GM12878 (cell line): ENCODE results near the gene MCTP2. TPM values are rescaled to one million over a fixed set of nuclear protein-coding genes. Genes with fewer than 3 reads are reported as not detected.

ENCODE experiments used
- ATAC-seq: fragments of 200-7000 bp; cut with Tn5 transposase; 3 replicates; pipeline ENCODE4 v1.9.1; 2020; ENCODE audit warnings: mild to moderate bottlenecking, moderate library complexity
- BruUV-seq: library from RNA; stranded (reverse); fragments of 400-500 nt; replicated peaks from 2 replicates; lab custom pipeline; 2021; lab: Mats Ljungman, UMichigan
- CTCF ChIA-PET: fragments of 300-600 bp; sonication (Branson Sonifier 250); formaldehyde crosslinking; extraction: SDS; loops from one replicate; lab custom pipeline; 2021; ENCODE audit warnings: inconsistent platforms; lab: Yijun Ruan, JAX
- POLR2A ChIA-PET: fragments of 350-600 bp; formaldehyde crosslinking; extraction: SDS; loops from one replicate; lab custom pipeline; 2021; ENCODE audit warnings: inconsistent platforms; lab: Charles Lee
- RAD21 ChIA-PET: fragments of 300-600 bp; sonication (Branson Sonifier 250); formaldehyde crosslinking; loops from one replicate; lab custom pipeline; 2023; ENCODE audit warnings: antibody characterized with exemption; ENCODE audit not compliant: unreplicated experiment; lab: Charles Lee
- SMC1A ChIA-PET: fragments of 300-600 bp; sonication (Branson Sonifier 250); formaldehyde crosslinking; loops from one replicate; lab custom pipeline; 2023; ENCODE audit not compliant: unreplicated experiment, uncharacterized antibody; lab: Charles Lee
- DNase-seq: peaks from one replicate; pipeline ENCODE4 v3.0.0-alpha.2; 2011; ENCODE audit warnings: low read depth, low spot score
- FAIRE-seq: peaks from 3 replicates; lab custom pipeline; 2011; peaks lifted over from hg19 to GRCh38; lab: Jason Lieb, UNC
- H2AFZ ChIP-seq: 2 replicates; pipeline ENCODE4 v1.6.0; 2011; ENCODE audit warnings: low read depth, low read length, control low read depth; ENCODE audit not compliant: control insufficient read depth
- H3K27ac ChIP-seq: 2 replicates; pipeline ENCODE4 v1.5.1; 2011; ENCODE audit warnings: control low read depth; ENCODE audit not compliant: control insufficient read depth, insufficient read depth
- H3K27me3 ChIP-seq, 2 experiments: replicated peaks in 1 of 2; 2 replicates each; pipeline versions ENCODE4 v1.6.0 to v1.6.1; 2011; ENCODE audit warnings: low read length in 1 of 2; ENCODE audit not compliant: control insufficient read depth in 2 of 2, insufficient read depth in 2 of 2
- H3K36me3 ChIP-seq, 2 experiments: 2 replicates each; pipeline ENCODE4 v1.5.1; 2011; ENCODE audit warnings: low read length in 1 of 2; ENCODE audit not compliant: control insufficient read depth in 2 of 2, insufficient read depth in 2 of 2
- H3K4me1 ChIP-seq: 2 replicates; pipeline ENCODE4 v1.6.1; 2011; ENCODE audit warnings: mild to moderate bottlenecking, low read length, moderate library complexity, mixed read lengths; ENCODE audit not compliant: control insufficient read depth, insufficient read depth
- H3K4me2 ChIP-seq: 2 replicates; pipeline ENCODE4 v1.6.0; 2011; ENCODE audit warnings: control low read depth; ENCODE audit not compliant: control insufficient read depth, insufficient read depth
- H3K4me3 ChIP-seq: fragments of 200-600 bp; sonication (generic); 2 replicates; pipeline ENCODE4 v1.5.1; 2016
- H3K79me2 ChIP-seq: 2 replicates; pipeline ENCODE4 v1.6.0; 2011; ENCODE audit warnings: low read length; ENCODE audit not compliant: control insufficient read depth, insufficient read depth
- H3K9ac ChIP-seq: 2 replicates; pipeline ENCODE4 v1.8.0; 2011; ENCODE audit warnings: low read length, control low read depth, mixed read lengths; ENCODE audit not compliant: control insufficient read depth, insufficient read depth
- H3K9me3 ChIP-seq: replicated peaks from 3 replicates; pipeline ENCODE4 v1.5.1; 2011; ENCODE audit warnings: mild to moderate bottlenecking, low read length; ENCODE audit not compliant: control insufficient read depth, insufficient read depth
- H4K20me1 ChIP-seq: 2 replicates; pipeline ENCODE4 v1.6.0; 2011; ENCODE audit not compliant: control insufficient read depth, insufficient read depth
- CHD2 ChIP-seq: IDR thresholded peaks from 2 replicates; pipeline ENCODE4 v1.6.1; 2011; ENCODE audit warnings: low read depth, low read length, improper control_type of control experiment, borderline replicate concordance
- FOXK2 ChIP-seq: fragments of 450-650 bp; IDR thresholded peaks from 2 replicates; pipeline ENCODE4 v1.6.1; 2017; ENCODE audit warnings: mild to moderate bottlenecking, moderate library complexity
- GATAD2B ChIP-seq: fragments of 450-650 bp; conservative IDR thresholded peaks from 2 replicates; pipeline ENCODE4 v1.6.1; 2017; ENCODE audit warnings: low read depth, mild to moderate bottlenecking, moderate library complexity
- HDAC2 ChIP-seq: fragments of 200-600 bp; sonication (generic); IDR thresholded peaks from 2 replicates; pipeline ENCODE4 v1.6.1; 2017
- POLR2AphosphoS5 ChIP-seq: IDR thresholded peaks from 2 replicates; pipeline ENCODE4 v1.6.1; 2011; ENCODE audit warnings: mild to moderate bottlenecking, low read length, inconsistent platforms
- RAD21 ChIP-seq: IDR thresholded peaks from 2 replicates; pipeline ENCODE4 v1.6.1; 2011; ENCODE audit warnings: mild to moderate bottlenecking, low read depth, low read length, moderate library complexity; ENCODE audit not compliant: insufficient read depth
- RAD51 ChIP-seq: fragments of 450-650 bp; IDR thresholded peaks from 2 replicates; pipeline ENCODE4 v1.6.1; 2016; ENCODE audit warnings: moderate library complexity, mild to moderate bottlenecking, inconsistent platforms
- SUPT20H ChIP-seq: IDR thresholded peaks from 2 replicates; pipeline ENCODE4 v1.6.1; 2011; ENCODE audit warnings: low read depth, mild to moderate bottlenecking, low read length, moderate library complexity, borderline replicate concordance; ENCODE audit not compliant: control insufficient read depth
- ZNF217 ChIP-seq: fragments of 450-650 bp; IDR thresholded peaks from 2 replicates; pipeline ENCODE4 v1.6.1; 2017; ENCODE audit warnings: antibody characterized with exemption, mild to moderate bottlenecking
- ZZZ3 ChIP-seq: IDR thresholded peaks from 2 replicates; pipeline ENCODE4 v1.6.1; 2011; ENCODE audit warnings: low read depth; ENCODE audit not compliant: control insufficient read depth, insufficient read length
- WGBS: methylation state at CpG from one replicate; pipeline ENCODE4 v1.1.6; 2016; ENCODE audit warnings: low lambda C conversion rate; ENCODE audit not compliant: insufficient replicate concordance, insufficient coverage; ENCODE audit errors: missing lambda C conversion rate; 5-methylcytosine and 5-hydroxymethylcytosine counted together
- in situ Hi-C: fragments of 300-500 bp; cut with MboI; formaldehyde crosslinking; loops from 9 replicates; pipeline ENCODE4 v1.14.3; 2018; ENCODE audit warnings: mixed read lengths
- intact Hi-C: fragments of 100-400 bp; cut with micrococcal nuclease; formaldehyde crosslinking; loops from one replicate; pipeline ENCODE4 v1.14.2; 2022; ENCODE audit not compliant: unreplicated experiment
- polyA plus RNA-seq, 11 experiments: library from polyadenylated mRNA; depleted of rRNA in 4 of 11; unstranded in 6 of 11; stranded (reverse) in 5 of 11; fragments of >200 nt; fragmentation: Nextera tagmentation in 4 of 11; fragmentation: Illumina TruSeq in 1 of 11; extraction: Ambion mirVana in 4 of 11; extraction: Trizol in 1 of 11; gene quantifications; 1 replicate in 1 of 11; 2 replicates in 10 of 11; pipeline versions ENCODE4 v1.2.1 to v1.2.3, GENCODE V29; 2011 to 2016; ENCODE audit warnings: inconsistent platforms in 2 of 11, missing spikeins in 2 of 11, low read depth in 1 of 11
- total RNA-seq, 4 experiments: library from RNA; depleted of rRNA in 3 of 4; stranded (reverse); fragments of >200 nt in 3 of 4; fragmentation: Illumina TruSeq in 1 of 4; extraction: Trizol in 1 of 4; gene quantifications; 2 replicates each; pipeline versions ENCODE4 v1.2.1 to v1.2.3, GENCODE V29; 2013 to 2021
- TF ChIP-seq, protein P1 (sequence below): fragments of 450-650 bp; IDR thresholded peaks from 2 replicates; pipeline ENCODE4 v1.6.1; 2017; ENCODE audit warnings: mild to moderate bottlenecking
- TF ChIP-seq, protein P2 (sequence below): IDR thresholded peaks from 2 replicates; pipeline ENCODE4 v1.6.1; 2012; ENCODE audit warnings: improper control_type of control experiment, low read depth, low read length; ENCODE audit not compliant: insufficient replicate concordance
- TF ChIP-seq, protein P3 (sequence below): fragments of 450-650 bp; IDR thresholded peaks from 2 replicates; pipeline ENCODE4 v1.6.1; 2018; ENCODE audit warnings: mild to moderate bottlenecking, low read depth, moderate library complexity; ENCODE audit not compliant: partially characterized antibody

The MCTP2 gene
- total and polyA plus RNA-seq, 10 of the 15 experiments (the other 5 are each of a cell fraction or from before 2014, with no cell fraction given) = 0.24 to 48.5 (median 0.88) TPM

GRCh38 chr15:94352636-94353487, 121.5 kb downstream of the MCTP2 start:
- ChIA-PET RAD21 (interaction anchor here (0.6 kb wide), 1 partner anchor 14 kb away, joined by 3 read pairs; no protein-coding TSS in a partner anchor), POLR2A (no interaction called here), CTCF (interaction anchor here (1.3 kb wide), 1 partner anchor 29 kb away, joined by 3 read pairs; no protein-coding TSS in a partner anchor), SMC1A (interaction anchor here (0.7 to 1.8 kb wide), 3 partner anchors 11 to 114 kb away, joined by 3 to 5 read pairs (median 3); no protein-coding TSS in a partner anchor)
- Histone ChIP-seq H3K4me2 (no peak overlapping the region), H3K9me3 (no peaks in the 10 kb centered on the region), H3K4me1 (no peaks in the 10 kb centered on the region), H3K4me3 (no peak overlapping the region), H3K27me3 (no peaks in the 10 kb centered on the region), H3K79me2 (no peaks in the 10 kb centered on the region), H2AFZ (no peak overlapping the region), H3K36me3 (no peaks in the 10 kb centered on the region), H3K9ac (no peak overlapping the region), H4K20me1 (no peaks in the 10 kb centered on the region), H3K27ac (no peak overlapping the region)
- 44% methylated on average over 11 of the region's 11 CpGs for WGBS
- BruUV-seq = no TSS peak
- no peak for DNase-seq
- in situ Hi-C loops (no loop called here), intact Hi-C loops (no loop called here)
- ATAC-seq = no peak
- no peak for FAIRE-seq
- TF ChIP-seq ZNF217 = no peak
- no peak for TF ChIP-seq GATAD2B
- TF ChIP-seq ZZZ3 = no peak
- no peak for TF ChIP-seq POLR2AphosphoS5
- TF ChIP-seq FOXK2 = no peak
- TF ChIP-seq SUPT20H = no peak
- TF ChIP-seq, protein P1, sequence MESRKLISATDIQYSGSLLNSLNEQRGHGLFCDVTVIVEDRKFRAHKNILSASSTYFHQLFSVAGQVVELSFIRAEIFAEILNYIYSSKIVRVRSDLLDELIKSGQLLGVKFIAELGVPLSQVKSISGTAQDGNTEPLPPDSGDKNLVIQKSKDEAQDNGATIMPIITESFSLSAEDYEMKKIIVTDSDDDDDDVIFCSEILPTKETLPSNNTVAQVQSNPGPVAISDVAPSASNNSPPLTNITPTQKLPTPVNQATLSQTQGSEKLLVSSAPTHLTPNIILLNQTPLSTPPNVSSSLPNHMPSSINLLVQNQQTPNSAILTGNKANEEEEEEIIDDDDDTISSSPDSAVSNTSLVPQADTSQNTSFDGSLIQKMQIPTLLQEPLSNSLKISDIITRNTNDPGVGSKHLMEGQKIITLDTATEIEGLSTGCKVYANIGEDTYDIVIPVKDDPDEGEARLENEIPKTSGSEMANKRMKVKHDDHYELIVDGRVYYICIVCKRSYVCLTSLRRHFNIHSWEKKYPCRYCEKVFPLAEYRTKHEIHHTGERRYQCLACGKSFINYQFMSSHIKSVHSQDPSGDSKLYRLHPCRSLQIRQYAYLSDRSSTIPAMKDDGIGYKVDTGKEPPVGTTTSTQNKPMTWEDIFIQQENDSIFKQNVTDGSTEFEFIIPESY = no peak
- no peak for TF ChIP-seq RAD21
- TF ChIP-seq RAD51 = no peak
- TF ChIP-seq, protein P2, sequence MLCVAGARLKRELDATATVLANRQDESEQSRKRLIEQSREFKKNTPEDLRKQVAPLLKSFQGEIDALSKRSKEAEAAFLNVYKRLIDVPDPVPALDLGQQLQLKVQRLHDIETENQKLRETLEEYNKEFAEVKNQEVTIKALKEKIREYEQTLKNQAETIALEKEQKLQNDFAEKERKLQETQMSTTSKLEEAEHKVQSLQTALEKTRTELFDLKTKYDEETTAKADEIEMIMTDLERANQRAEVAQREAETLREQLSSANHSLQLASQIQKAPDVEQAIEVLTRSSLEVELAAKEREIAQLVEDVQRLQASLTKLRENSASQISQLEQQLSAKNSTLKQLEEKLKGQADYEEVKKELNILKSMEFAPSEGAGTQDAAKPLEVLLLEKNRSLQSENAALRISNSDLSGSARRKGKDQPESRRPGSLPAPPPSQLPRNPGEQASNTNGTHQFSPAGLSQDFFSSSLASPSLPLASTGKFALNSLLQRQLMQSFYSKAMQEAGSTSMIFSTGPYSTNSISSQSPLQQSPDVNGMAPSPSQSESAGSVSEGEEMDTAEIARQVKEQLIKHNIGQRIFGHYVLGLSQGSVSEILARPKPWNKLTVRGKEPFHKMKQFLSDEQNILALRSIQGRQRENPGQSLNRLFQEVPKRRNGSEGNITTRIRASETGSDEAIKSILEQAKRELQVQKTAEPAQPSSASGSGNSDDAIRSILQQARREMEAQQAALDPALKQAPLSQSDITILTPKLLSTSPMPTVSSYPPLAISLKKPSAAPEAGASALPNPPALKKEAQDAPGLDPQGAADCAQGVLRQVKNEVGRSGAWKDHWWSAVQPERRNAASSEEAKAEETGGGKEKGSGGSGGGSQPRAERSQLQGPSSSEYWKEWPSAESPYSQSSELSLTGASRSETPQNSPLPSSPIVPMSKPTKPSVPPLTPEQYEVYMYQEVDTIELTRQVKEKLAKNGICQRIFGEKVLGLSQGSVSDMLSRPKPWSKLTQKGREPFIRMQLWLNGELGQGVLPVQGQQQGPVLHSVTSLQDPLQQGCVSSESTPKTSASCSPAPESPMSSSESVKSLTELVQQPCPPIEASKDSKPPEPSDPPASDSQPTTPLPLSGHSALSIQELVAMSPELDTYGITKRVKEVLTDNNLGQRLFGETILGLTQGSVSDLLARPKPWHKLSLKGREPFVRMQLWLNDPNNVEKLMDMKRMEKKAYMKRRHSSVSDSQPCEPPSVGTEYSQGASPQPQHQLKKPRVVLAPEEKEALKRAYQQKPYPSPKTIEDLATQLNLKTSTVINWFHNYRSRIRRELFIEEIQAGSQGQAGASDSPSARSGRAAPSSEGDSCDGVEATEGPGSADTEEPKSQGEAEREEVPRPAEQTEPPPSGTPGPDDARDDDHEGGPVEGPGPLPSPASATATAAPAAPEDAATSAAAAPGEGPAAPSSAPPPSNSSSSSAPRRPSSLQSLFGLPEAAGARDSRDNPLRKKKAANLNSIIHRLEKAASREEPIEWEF = no peak
- TF ChIP-seq, protein P3, sequence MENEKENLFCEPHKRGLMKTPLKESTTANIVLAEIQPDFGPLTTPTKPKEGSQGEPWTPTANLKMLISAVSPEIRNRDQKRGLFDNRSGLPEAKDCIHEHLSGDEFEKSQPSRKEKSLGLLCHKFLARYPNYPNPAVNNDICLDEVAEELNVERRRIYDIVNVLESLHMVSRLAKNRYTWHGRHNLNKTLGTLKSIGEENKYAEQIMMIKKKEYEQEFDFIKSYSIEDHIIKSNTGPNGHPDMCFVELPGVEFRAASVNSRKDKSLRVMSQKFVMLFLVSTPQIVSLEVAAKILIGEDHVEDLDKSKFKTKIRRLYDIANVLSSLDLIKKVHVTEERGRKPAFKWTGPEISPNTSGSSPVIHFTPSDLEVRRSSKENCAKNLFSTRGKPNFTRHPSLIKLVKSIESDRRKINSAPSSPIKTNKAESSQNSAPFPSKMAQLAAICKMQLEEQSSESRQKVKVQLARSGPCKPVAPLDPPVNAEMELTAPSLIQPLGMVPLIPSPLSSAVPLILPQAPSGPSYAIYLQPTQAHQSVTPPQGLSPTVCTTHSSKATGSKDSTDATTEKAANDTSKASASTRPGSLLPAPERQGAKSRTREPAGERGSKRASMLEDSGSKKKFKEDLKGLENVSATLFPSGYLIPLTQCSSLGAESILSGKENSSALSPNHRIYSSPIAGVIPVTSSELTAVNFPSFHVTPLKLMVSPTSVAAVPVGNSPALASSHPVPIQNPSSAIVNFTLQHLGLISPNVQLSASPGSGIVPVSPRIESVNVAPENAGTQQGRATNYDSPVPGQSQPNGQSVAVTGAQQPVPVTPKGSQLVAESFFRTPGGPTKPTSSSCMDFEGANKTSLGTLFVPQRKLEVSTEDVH = no peak
- TF ChIP-seq HDAC2 = no peak
- no peak for TF ChIP-seq CHD2
